Measurements from ENCODE around the gene ARHGAP40. TPM values are rescaled to one million over a fixed set of nuclear protein-coding genes. Genes with fewer than 3 reads are reported as not detected.

The ARHGAP40 gene
- total and polyA plus RNA-seq, 9 of the 15 experiments (the other 6 are each of a cell fraction or from before 2014, with no cell fraction given) = not detected

- peak; percentile 85 for ATAC-seq
- TF ChIP-seq PTRF (tag; IDR thresholded peaks at IDR 0.05) = no peak
- no peak for TF ChIP-seq PTTG1 (tag; IDR thresholded peaks at IDR 0.05; ENCODE audit: low read depth)
- peak; percentile 49; the same call in 1 of the 2 replicates for TF ChIP-seq SPI1 (IDR thresholded peaks at IDR 0.05; ENCODE audit: borderline replicate concordance, low read depth, low read length)
- no peak for TF ChIP-seq ILF3 (IDR thresholded peaks at IDR 0.05; ENCODE audit: borderline replicate concordance)
- no peak for TF ChIP-seq STAT5B (CRISPR knock-in tag; IDR thresholded peaks at IDR 0.05)
- TF ChIP-seq ZNF79 (CRISPR knock-in tag; IDR thresholded peaks at IDR 0.05; ENCODE audit: low read depth) = no peak
- TF ChIP-seq E2F6 (IDR thresholded peaks at IDR 0.05; ENCODE audit: borderline replicate concordance in 1 of 2, extremely low read depth in 1 of 2, insufficient read depth in 1 of 2, insufficient read length in 1 of 2, low read depth in 1 of 2, low read length in 1 of 2, poor library complexity in 1 of 2, severe bottlenecking in 1 of 2) = no peak
- no peak for TF ChIP-seq ZNF592 (IDR thresholded peaks at IDR 0.05)
- peak; percentile 82 for TF ChIP-seq GATA2 (CRISPR knock-in tag; IDR thresholded peaks at IDR 0.05)
- no peak; a peak in 1 of 4 replicates for TF ChIP-seq TBL1XR1 (IDR thresholded peaks at IDR 0.05; ENCODE audit: low read length in 2 of 2)
- peak; percentile 89 to 90 for TF ChIP-seq KDM1A (IDR thresholded peaks at IDR 0.05)
- no peak for TF ChIP-seq KLF13 (tag; IDR thresholded peaks at IDR 0.05; ENCODE audit: borderline replicate concordance, low read depth)
- TF ChIP-seq HBP1 (CRISPR knock-in tag; IDR thresholded peaks at IDR 0.05) = 0 out of 2 replicates have a peak, but pooled peaks have one; percentile 74
These were observed 91.1 kb downstream of the ARHGAP40 start for GRCh38 chr20:38692436-38693411.

More at GRCh38 chr20:38692436-38693411, 91.1 kb downstream of the ARHGAP40 start:
- POLR2A ChIA-PET = interaction anchor here (0.6 to 2.4 kb wide), 9 partner anchors 10 to 33 kb away, joined by 3 to 11 read pairs (median 5); no protein-coding TSS in a partner anchor
- Histone ChIP-seq H3K9me3 (replicated peaks; ENCODE audit: control insufficient read depth, insufficient read depth, low read depth, low read length) (no peaks in the 10 kb centered on the region), H3K27ac (ENCODE audit: extremely low read depth, low read depth, low read length) (no peak overlapping the region), H2AFZ (ENCODE audit: low read depth, low read length) (no peak overlapping the region), H3K27me3 (ENCODE audit: control insufficient read depth in 2 of 2, insufficient read depth in 2 of 2, low read length in 2 of 2) (peaks cover 16 to 17% of the 10 kb centered on the region in 2 experiments), H3K4me1 (replicated peaks in 1 of 2; ENCODE audit: control insufficient read depth in 2 of 2, insufficient read depth in 2 of 2, low read length in 2 of 2) (peaks cover 11 to 13% of the 10 kb centered on the region in 2 experiments; a peak in 4 of 5 replicates), H3K36me3 (ENCODE audit: control insufficient read depth, insufficient read depth, low read length) (no peaks in the 10 kb centered on the region), H3K9me1 (ENCODE audit: control insufficient read depth, insufficient read depth, low read length) (no peaks in the 10 kb centered on the region), H3K9ac (ENCODE audit: insufficient read depth in 1 of 2, low read depth in 2 of 2, low read length in 2 of 2) (no peak overlapping the region), H4K20me1 (replicated peaks; ENCODE audit: control insufficient read depth, insufficient read depth, low read length) (peaks cover 21% of the 10 kb centered on the region), H3K79me2 (ENCODE audit: control insufficient read depth, insufficient read depth, low read length) (no peaks in the 10 kb centered on the region), H3K4me2 (ENCODE audit: insufficient read depth, low read length) (no peak overlapping the region), H3K4me3 (no peak overlapping the region)
- intact Hi-C loops (cut with micrococcal nuclease) = no loop called here
- in situ Hi-C loops (cut with MboI) = no loop called here
- no TSS peak for BruUV-seq (replicated peaks)
- 0% methylated on average over 13 of the region's 13 CpGs for WGBS (ENCODE audit: insufficient coverage, low coverage, missing lambda C conversion rate)
- CTCF ChIA-PET (ENCODE audit: low intra/inter-chr PET ratio) = no interaction called here
- FAIRE-seq (peak; percentile 94), DNase-seq (ENCODE audit: extremely low read depth in 1 of 4, low spot score in 3 of 4) (peak; percentile 68 to 86 (median 79))

All from K562 (cell line).